IMR-90 (cell line): ENCODE results near the gene CD44. TPM values are rescaled to one million over a fixed set of nuclear protein-coding genes. Genes with fewer than 3 reads are reported as not detected.

ENCODE experiments used
- ATAC-seq: fragments of 200-7000 bp; cut with Tn5 transposase; 2 replicates; pipeline ENCODE4 v1.9.1; 2020; ENCODE audit warnings: low read depth, mild to moderate bottlenecking, moderate library complexity
- BruUV-seq: library from RNA; stranded (reverse); fragments of 400-500 nt; replicated peaks from 2 replicates; lab custom pipeline; 2021; lab: Mats Ljungman, UMichigan
- CTCF ChIA-PET: fragments of 300-600 bp; formaldehyde crosslinking; extraction: SDS; loops from one replicate; lab custom pipeline; 2021; ENCODE audit warnings: antibody characterized with exemption; lab: Yijun Ruan, JAX
- POLR2A ChIA-PET: fragments of 300-600 bp; sonication (Branson Sonifier 250); formaldehyde crosslinking; loops from one replicate; lab custom pipeline; 2022; ENCODE audit warnings: antibody characterized with exemption; ENCODE audit not compliant: unreplicated experiment; lab: Charles Lee
- DNase-seq: peaks from one replicate; pipeline ENCODE4 v3.0.0; 2013
- H2AFZ ChIP-seq: replicated peaks from 2 replicates; pipeline ENCODE3; 2013; ENCODE audit warnings: low read length, mild to moderate bottlenecking; ENCODE audit not compliant: poor library complexity
- H2AK5ac ChIP-seq: 2 replicates; pipeline ENCODE4 v1.6.1; 2013; ENCODE audit warnings: low read depth, low read length, inconsistent platforms
- H2AK9ac ChIP-seq: replicated peaks from 2 replicates; pipeline ENCODE3; 2013; ENCODE audit warnings: mild to moderate bottlenecking, low read depth, low read length, moderate library complexity; ENCODE audit not compliant: poor library complexity
- H2BK120ac ChIP-seq: 2 replicates; pipeline ENCODE4 v1.6.1; 2013; ENCODE audit warnings: low read depth, low read length, inconsistent platforms
- H2BK15ac ChIP-seq: 3 replicates; pipeline ENCODE4 v1.6.1; 2013; ENCODE audit warnings: low read depth, low read length, inconsistent platforms
- H2BK20ac ChIP-seq: 2 replicates; pipeline ENCODE4 v1.6.1; 2013; ENCODE audit warnings: low read depth, mild to moderate bottlenecking, inconsistent platforms, low read length, moderate library complexity
- H2BK5ac ChIP-seq: 2 replicates; pipeline ENCODE4 v1.6.1; 2013; ENCODE audit warnings: mild to moderate bottlenecking, low read depth, low read length, inconsistent platforms; ENCODE audit not compliant: poor library complexity, severe bottlenecking
- H3K14ac ChIP-seq: replicated peaks from 2 replicates; pipeline ENCODE4 v1.6.1; 2013; ENCODE audit warnings: low read depth, low read length, inconsistent platforms
- H3K18ac ChIP-seq: 2 replicates; pipeline ENCODE4 v1.6.1; 2013; ENCODE audit warnings: low read depth, low read length, control low read depth
- H3K23ac ChIP-seq: 2 replicates; pipeline ENCODE4 v1.6.1; 2013; ENCODE audit warnings: low read depth, low read length, inconsistent platforms
- H3K27ac ChIP-seq: 2 replicates; pipeline ENCODE4 v1.5.1; 2013; ENCODE audit warnings: mild to moderate bottlenecking, control low read depth, low read length; ENCODE audit not compliant: insufficient read depth
- H3K27me3 ChIP-seq: 2 replicates; pipeline ENCODE4 v1.6.1; 2013; ENCODE audit warnings: low read length; ENCODE audit not compliant: control insufficient read depth, insufficient read depth
- H3K36me3 ChIP-seq: 2 replicates; pipeline ENCODE4 v1.6.1; 2013; ENCODE audit warnings: low read length, mixed read lengths; ENCODE audit not compliant: control insufficient read depth, insufficient read depth
- H3K4ac ChIP-seq: 2 replicates; pipeline ENCODE4 v1.6.1; 2013; ENCODE audit warnings: low read depth, low read length, inconsistent platforms
- H3K4me1 ChIP-seq: 2 replicates; pipeline ENCODE4 v1.6.1; 2013; ENCODE audit warnings: low read length, mixed read lengths; ENCODE audit not compliant: control insufficient read depth, insufficient read depth
- H3K4me2 ChIP-seq: 2 replicates; pipeline ENCODE4 v1.6.1; 2013; ENCODE audit warnings: low read depth, mild to moderate bottlenecking, control low read depth, low read length, moderate library complexity
- H3K4me3 ChIP-seq: 2 replicates; pipeline ENCODE4 v1.5.1; 2013; ENCODE audit warnings: low read depth, mild to moderate bottlenecking, control low read depth, low read length, moderate library complexity; ENCODE audit not compliant: insufficient read depth
- H3K56ac ChIP-seq: 2 replicates; pipeline ENCODE4 v1.6.1; 2013; ENCODE audit warnings: low read length, inconsistent platforms; ENCODE audit not compliant: insufficient read depth; ENCODE audit errors: extremely low read depth
- H3K79me1 ChIP-seq, 2 experiments: 2 replicates each; pipeline ENCODE4 v1.6.1; 2013; ENCODE audit warnings: low read length in 2 of 2, inconsistent platforms in 1 of 2, low read depth in 1 of 2
- H3K9ac ChIP-seq: 2 replicates; pipeline ENCODE4 v1.6.1; 2013; ENCODE audit warnings: low read depth, low read length, control low read depth
- H3K9me1 ChIP-seq: 2 replicates; pipeline ENCODE4 v1.6.1; 2013; ENCODE audit warnings: low read length, inconsistent platforms; ENCODE audit not compliant: insufficient read depth
- H3K9me3 ChIP-seq: 2 replicates; pipeline ENCODE4 v1.6.1; 2013; ENCODE audit warnings: low read length; ENCODE audit not compliant: control insufficient read depth, insufficient read depth
- H4K20me1 ChIP-seq: 2 replicates; pipeline ENCODE4 v1.6.1; 2013; ENCODE audit warnings: low read length, inconsistent platforms; ENCODE audit not compliant: insufficient read depth
- H4K5ac ChIP-seq: 2 replicates; pipeline ENCODE4 v1.6.1; 2013; ENCODE audit warnings: mild to moderate bottlenecking, low read depth, low read length, control low read depth
- H4K8ac ChIP-seq, 2 experiments: 2 replicates each; pipeline ENCODE4 v1.6.1; 2013; ENCODE audit warnings: low read depth in 2 of 2, low read length in 2 of 2, control low read depth in 1 of 2, inconsistent platforms in 1 of 2
- H4K91ac ChIP-seq: 2 replicates; pipeline ENCODE4 v1.6.1; 2013; ENCODE audit warnings: low read depth, low read length, inconsistent platforms; ENCODE audit not compliant: insufficient read depth
- CEBPB ChIP-seq: IDR thresholded peaks from 2 replicates; pipeline ENCODE4 v1.6.1; 2012; ENCODE audit warnings: low read depth, low read length, improper control_type of control experiment
- FOS ChIP-seq: fragments of 150-350 bp; IDR thresholded peaks from 2 replicates; pipeline ENCODE4 v1.6.1; 2016; ENCODE audit warnings: low read depth, low read length
- WGBS, 2 experiments: methylation state at CpG; one replicate each; pipeline versions ENCODE4 v1.1.5 to v1.1.7; 2013; ENCODE audit warnings: missing lambda C conversion rate in 2 of 2; ENCODE audit not compliant: insufficient read length in 1 of 2; ENCODE audit errors: extremely low coverage in 2 of 2; 5-methylcytosine and 5-hydroxymethylcytosine counted together
- dilution Hi-C: fragments of 300-500 bp; cut with HindIII; formaldehyde crosslinking; loops from one replicate; pipeline ENCODE4 v1.14.3; 2018; ENCODE audit warnings: low sequenced_read_pairs; ENCODE audit not compliant: unreplicated experiment
- in situ Hi-C: fragments of 300-500 bp; cut with MboI; formaldehyde crosslinking; loops from 3 replicates; pipeline ENCODE4 v1.14.3; 2019; ENCODE audit warnings: low sequenced_read_pairs, inconsistent platforms, mixed read lengths
- intact Hi-C: fragments of 100-400 bp; cut with micrococcal nuclease; formaldehyde crosslinking; loops from 2 replicates; pipeline ENCODE4 v1.10.0; 2022
- polyA plus RNA-seq, 3 experiments: library from polyadenylated mRNA; depleted of rRNA; stranded (reverse); fragments of >200 nt; gene quantifications; 2 replicates each; pipeline ENCODE4 v1.2.3, GENCODE V29; 2012; ENCODE audit warnings: low replicate concordance in 1 of 3
- total RNA-seq: library from RNA; depleted of rRNA; stranded (reverse); fragments of >200 nt; gene quantifications from 2 replicates; pipeline ENCODE4 v1.2.3, GENCODE V29; 2012

CD44 gene
- total and polyA plus RNA-seq, 2 of the 4 experiments (the other 2 are of a cell fraction): 357 to 947 TPM

- ATAC-seq (peak; percentile 37), DNase-seq (peak; percentile 37)
- no peaks in the 10 kb centered on the region for H4K20me1 ChIP-seq
- H3K36me3 ChIP-seq: no peaks in the 10 kb centered on the region
- peak overlapping the region; percentile 11; the same call in 1 of the 2 replicates for H3K23ac ChIP-seq
- no peak overlapping the region for H2AK9ac ChIP-seq
- no peak overlapping the region for H2AK5ac ChIP-seq
- H3K9me3 ChIP-seq: no peaks in the 10 kb centered on the region
- no peak overlapping the region for H4K5ac ChIP-seq
- dilution Hi-C loops (no loop called here), intact Hi-C loops (no loop called here), in situ Hi-C loops (no loop called here)
- H3K9ac ChIP-seq: no peak overlapping the region
- no peak overlapping the region for H3K4me3 ChIP-seq
- H2BK15ac ChIP-seq: no peak overlapping the region
- no peak overlapping the region for H4K91ac ChIP-seq
- peak overlapping the region; percentile 25; the same call in 1 of the 2 replicates for H3K4ac ChIP-seq
- no peak overlapping the region for H3K56ac ChIP-seq
- peaks cover 4% of the 10 kb centered on the region for H3K4me1 ChIP-seq
- H3K27ac ChIP-seq: no peak overlapping the region
- CTCF ChIA-PET: no interaction called here
- BruUV-seq: no TSS peak
- H3K4me2 ChIP-seq: no peak overlapping the region; the same call in 1 of the 2 replicates
- peaks cover 2% of the 10 kb centered on the region; the same call in 1 of the 2 replicates for H3K9me1 ChIP-seq
- no peak overlapping the region for H4K8ac ChIP-seq
- peak overlapping the region; percentile 78 for H2BK5ac ChIP-seq
- H3K18ac ChIP-seq: no peak overlapping the region; the same call in 1 of the 2 replicates
- H3K27me3 ChIP-seq: no peaks in the 10 kb centered on the region
- no peaks in the 10 kb centered on the region for H3K79me1 ChIP-seq
- POLR2A ChIA-PET: no interaction called here
- TF ChIP-seq FOS (no peak), CEBPB (peak; percentile 37; the same call in 1 of the 2 replicates)
- no peak overlapping the region; the same call in 1 of the 2 replicates for H3K14ac ChIP-seq
- WGBS, 2 experiments: no CpG with 5 or more reads among the region's 3 CpGs
- H2BK20ac ChIP-seq: peak overlapping the region; percentile 20; the same call in 1 of the 2 replicates
- H2BK120ac ChIP-seq: peak overlapping the region; percentile 19; the same call in 1 of the 2 replicates
- H2AFZ ChIP-seq: no peak overlapping the region
These were observed 103.7 kb downstream of the CD44 start for GRCh38 chr11:35242412-35243242.
